Fibroblast of skin of scalp (primary cell): ENCODE results near the gene ACTN4. TPM values are rescaled to one million over a fixed set of nuclear protein-coding genes. Genes with fewer than 3 reads are reported as not detected.
A peak's percentile ranks its signal among the peaks of the same experiment; 100 is the strongest.
"Not testable (repeated sequence)": the region's sequence is repeated elsewhere in the genome, so short reads cannot be mapped to it uniquely, and the experiment has no call there.

Experiments
- DNase-seq: peaks from one replicate; pipeline ENCODE4 v3.0.0-alpha.2; 2013
- polyA plus RNA-seq, 2 experiments: library from polyadenylated mRNA; unstranded; fragments of 120-200 nt; gene quantifications; one replicate each; pipeline ENCODE4 v1.2.1, GENCODE V29; 2013; ENCODE audit not compliant: insufficient read length in 2 of 2

ACTN4 gene
- 1,182 TPM for polyA plus RNA-seq (2013, experiment 1 of 2; ENCODE audit: insufficient read length)
- 1,038 TPM for polyA plus RNA-seq (2013, experiment 2 of 2; ENCODE audit: insufficient read length)

DNA sequence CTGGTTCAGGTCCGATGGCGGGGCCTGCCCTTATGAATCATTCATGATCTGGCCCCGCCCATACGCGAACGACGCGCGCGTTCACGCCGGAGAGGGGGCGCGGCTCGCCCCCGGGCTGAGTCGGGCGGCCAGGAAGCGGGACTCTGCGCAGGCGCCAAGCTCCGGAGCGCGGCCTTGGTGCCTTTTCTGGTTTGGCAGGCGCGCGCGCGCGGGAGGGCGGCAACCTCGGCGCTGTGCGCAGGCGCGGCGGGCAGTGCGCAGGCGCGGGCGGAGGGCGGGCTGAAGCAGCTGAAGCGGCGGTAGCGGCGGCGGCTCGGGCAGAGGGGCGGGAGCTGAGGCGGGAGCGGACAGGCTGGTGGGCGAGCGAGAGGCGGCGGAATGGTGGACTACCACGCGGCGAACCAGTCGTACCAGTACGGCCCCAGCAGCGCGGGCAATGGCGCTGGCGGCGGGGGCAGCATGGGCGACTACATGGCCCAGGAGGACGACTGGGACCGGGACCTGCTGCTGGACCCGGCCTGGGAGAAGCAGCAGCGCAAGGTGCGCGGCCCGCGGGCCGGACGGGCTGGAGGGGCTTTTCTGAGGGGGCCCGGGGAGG is at the start of gene ACTN4:
TSS of gene ACTN4 (plus strand) at position 282 of the 598 bp plus-strand sequence. CDS start at position 379, 97 bp downstream.
- DNase-seq, result peak; percentile 97

DNA sequence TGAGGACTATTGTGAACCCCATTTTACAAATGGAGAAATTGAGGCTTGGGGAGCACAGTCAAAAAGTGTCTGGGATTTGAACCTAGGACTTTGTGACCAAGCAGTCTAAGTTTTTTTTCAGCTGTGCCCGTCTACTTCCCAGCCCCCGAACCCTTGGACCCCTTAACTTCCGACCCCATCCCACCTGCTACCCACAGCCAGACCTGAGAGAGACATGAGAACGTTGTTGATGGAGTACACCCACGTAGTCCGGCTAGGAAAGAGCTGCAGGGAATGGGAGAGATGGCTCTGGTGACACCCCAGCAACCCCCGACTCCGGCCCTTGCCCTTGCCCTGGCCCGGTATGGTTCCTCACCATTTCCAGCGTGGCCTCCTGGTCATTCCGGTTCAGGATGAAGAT is 47.7 kb upstream of the ACTN4 start:
- DNase-seq, result no peak

DNA sequence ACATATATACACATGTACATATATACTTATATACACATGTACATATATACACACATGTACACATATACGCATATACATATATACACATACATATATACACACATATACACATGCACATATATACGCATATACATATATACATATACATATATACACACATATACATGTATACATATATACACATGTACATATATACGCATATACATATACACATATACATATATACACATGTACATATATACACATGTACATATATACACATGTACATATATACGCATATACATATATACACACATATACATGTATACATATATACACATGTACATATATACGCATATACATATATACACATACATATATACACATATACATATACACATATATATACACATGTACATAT is 44.6 kb upstream of the ACTN4 start:
- not testable (repeated sequence) for DNase-seq

DNA sequence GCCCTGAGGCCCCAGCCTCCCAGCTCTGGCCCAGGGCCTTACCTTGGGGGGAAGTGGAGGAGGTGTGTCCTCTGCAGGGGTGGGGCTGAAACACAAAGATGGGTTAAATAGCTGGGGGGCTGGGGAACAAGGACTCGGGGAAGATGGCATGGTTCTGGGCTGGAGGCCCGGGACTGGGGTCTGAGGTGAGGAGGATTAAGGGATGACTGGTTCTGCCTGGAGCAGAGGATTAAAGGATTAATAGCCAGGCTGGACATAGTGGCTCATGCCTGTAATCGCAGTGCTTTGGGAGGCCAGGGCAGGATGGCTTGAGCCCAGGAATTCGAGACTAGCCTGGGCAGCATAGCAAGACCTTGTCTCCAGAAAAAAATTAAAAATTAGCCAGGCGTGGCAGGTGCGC is 41.3 kb upstream of the ACTN4 start:
- no peak for DNase-seq

DNA sequence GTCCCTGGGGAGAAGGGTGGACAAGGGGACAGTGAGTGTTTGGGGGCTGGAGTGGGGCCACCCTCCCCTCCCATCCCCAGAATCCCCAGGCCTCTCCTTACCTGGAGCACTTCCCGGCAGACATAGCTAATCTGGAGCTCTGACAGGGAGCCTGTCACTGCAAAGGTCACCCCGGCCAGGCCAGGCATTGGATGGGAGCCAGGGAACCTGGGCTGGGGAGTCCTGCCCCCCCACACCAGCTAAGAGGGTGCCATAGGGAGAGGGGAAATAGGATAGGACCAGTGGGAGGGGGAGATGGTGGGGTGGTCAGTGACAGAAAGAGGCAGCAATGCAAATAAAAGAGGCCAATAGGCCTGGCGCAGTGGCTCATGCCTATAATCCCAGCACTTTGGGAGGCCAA is 33.2 kb upstream of the ACTN4 start:
- no peak for DNase-seq

DNA sequence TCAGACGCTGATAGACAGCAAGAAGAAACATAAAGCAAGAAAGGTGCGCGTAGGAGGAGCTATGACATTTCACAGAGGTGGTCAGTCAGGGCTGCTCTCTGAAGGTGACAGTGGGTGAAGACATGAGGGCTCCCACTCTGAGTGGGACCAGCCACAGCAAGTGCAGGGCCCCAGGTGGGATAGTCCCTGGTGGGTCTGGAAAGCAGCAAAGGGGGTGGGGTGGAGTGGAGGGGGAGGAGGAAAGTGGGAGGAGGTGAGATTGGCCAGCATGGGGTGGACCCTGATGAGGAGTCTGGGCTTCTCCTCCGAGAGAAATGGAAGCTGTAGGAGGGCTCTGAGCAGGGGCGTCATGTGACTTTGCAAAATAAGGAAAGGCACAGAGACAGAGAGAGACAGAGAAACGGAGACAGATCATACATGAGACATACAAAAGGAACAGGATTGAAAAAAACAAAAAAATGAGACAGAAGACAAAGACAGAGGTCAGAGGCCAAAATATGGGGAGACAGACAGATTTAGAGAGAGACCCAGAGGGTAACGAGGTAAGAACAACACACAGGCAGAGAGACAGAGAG is 32.4 kb upstream of the ACTN4 start:
- no peak for DNase-seq

DNA sequence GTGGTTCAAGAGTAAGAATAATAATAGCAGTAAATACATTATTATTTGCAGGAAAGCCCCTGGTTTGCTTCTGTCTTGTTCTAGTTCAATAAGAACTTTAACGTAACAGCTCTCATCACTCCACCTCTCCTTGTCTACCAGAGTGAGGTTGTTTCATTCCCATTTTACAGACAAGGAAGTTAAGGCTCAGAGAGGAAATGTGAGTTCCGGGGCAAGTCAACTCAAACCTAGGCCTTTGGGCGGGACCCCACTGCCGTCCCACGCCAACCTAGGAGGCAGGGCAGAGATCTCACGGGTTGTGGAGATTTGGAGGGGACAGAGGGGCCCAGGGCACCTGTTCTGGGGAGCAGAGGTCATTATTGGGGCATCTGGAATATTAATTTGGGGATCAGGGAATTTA is 31.2 kb upstream of the ACTN4 start:
- no peak for DNase-seq

DNA sequence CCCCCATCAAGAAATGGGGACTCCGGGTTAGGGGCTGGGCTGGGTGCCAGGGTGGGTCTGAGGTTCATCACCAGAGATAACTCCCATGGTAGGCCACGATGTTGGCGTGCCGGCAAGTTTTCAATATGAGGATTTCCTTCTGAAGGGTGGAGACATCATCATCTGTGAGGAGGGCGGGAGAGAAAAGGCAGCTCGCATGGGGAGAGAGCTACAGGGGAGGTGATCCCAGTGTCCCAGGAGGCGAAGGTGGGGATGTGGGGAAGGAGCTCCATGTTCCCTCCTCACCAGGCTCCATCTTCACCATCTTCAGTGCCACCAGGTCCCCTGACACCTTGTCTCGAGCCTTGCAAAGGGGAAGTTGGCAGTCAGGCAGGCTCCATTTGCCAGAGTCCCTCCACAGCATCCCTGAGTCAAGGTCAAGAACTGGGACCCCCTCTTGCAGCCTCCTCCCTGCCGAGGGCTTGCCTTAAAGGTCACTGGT is 30.1 kb upstream of the ACTN4 start:
- DNase-seq, result no peak

DNA sequence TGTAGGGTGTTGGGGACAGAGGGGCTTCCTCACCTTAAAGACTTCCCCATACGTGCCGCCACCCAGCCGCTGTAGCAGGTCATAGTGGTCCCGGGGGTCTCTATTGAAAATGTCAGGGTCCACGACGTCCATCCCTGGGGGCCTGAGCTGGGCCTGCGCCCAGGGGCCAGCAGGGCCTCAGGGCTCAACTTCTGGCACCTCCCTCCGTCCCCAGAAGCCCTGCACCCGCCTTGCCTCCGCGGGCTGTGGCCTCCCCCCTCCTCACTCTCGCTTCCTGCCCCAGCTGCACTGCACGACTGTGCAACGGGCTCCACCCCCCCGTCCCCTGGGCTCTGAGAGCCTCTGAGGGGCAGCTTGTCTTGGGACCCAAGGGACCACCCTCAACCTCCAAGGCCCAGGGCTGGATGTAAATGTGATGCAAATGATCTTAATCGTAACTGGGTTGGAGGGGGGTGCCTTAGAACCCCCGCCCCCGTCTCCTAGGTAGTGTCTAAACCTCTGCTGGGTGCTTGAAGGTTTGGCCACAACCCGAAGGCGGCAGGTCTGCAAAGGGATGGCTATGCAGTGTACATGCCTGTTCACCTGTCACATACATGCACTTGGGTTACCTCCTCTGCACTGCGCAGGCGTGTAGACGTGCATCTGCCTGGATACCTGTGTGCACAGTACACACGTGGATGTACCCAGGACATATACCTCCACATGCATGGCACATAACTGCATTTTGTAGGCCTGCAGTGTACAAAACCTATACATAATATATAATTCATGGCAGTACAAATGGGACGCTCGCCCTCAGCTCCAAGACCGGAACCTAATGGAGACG is 29.5 kb upstream of the ACTN4 start, which contains the start of gene MAP4K1:
TSS of gene MAP4K1 (minus strand) at position 190 of the 826 bp plus-strand sequence. CDS start at position 132, 58 bp downstream.
- DNase-seq, result no peak

DNA sequence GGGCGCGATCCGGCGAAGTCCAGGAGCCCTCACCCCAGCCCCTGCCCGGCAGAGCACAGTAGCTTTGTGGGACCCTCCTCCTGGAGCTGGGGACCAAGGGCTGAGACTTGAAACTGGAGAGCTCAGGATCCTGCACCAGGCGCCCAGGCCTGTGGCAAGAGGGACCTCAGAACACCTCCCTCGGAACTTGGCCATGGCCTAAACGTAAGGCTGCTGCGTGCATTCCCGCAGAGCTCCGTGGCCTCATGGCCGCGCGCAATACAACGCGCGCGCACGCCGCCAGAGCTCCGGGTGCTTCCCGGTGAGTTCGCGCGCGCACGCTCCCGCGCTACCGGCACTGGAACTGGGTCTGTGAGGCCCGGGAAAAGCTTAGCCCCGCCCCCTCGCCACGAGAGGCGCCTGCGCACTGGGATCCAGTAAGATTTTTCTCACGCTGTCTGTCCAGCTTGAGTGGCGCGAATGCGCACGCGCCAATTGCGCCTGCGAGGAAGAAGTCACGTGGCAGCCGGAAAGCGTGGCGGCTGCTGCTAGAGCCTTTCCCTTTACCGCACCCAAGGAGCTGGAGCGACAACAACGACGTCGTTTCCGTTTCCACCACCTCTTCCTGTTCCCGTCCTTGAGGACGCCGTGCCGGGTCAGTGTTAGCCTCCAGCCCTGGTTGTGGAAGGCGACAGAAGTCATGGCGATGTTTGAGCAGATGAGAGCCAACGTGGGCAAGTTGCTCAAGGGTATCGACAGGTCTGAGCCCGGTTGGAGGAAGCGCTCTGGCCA is 28.7 kb upstream of the ACTN4 start, which contains the start of gene EIF3K:
TSS of gene EIF3K (plus strand) at position 599 of the 771 bp plus-strand sequence. CDS start at position 680, 81 bp downstream.
- peak; percentile 99 for DNase-seq

DNA sequence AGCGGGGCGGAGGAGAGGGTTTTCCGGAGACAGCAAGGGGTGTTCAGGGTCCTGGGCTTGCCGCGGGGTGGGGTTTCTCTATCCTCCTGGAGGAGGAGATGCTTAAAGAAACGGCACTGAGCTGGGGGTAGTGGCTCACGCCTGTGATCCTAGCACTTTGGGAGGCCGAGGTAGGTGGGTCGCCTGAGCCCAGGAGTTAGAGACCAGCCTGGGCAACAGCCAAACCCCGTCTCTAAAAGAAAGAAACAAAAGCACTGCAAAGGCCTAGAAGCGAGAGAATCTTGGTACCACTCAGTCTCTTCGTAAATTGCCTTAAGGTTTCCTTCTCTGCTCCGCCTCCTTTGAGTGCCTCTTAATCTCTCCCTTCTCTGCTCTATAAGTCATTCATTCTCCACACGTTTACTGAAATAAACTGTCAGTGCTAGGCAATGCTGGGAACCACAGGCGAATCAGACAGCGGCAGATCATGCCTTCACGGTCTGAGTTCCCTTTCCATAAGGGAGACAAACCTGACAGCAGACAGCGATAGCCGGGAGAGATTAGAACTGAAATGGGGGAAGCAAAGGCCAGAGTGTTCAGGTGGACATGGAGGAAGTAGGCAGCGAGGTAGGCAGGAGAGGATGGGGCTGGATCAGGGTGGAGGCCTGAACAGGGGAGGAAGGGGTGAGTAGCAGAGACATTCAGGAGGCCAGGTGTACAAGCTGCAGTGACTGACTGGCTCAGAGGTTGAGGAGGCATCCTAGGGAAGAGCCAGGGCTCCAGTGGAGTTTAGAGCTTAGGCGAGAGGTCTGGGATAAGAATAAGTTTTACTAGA is 27.9 kb upstream of the ACTN4 start:
- no peak for DNase-seq

DNA sequence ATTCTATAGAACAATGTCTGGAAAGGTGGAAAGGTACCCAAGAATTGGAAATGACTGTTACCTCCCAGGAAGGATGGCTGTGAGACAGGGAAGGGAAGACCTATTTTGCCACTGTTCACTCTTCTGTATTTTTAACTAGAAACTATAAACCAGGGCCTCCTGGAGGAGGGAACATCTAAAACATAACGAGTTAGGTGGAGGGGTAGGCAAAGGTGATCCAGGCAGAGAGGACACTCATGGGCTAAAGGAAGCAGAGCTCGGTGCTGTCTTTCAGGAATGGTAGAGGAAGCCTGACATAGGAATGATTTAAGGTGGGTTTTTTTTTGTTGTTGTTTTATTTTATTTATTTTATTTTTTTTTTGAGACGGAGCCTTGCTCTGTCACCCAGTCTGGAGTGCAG is 22.6 kb upstream of the ACTN4 start:
- no peak for DNase-seq

DNA sequence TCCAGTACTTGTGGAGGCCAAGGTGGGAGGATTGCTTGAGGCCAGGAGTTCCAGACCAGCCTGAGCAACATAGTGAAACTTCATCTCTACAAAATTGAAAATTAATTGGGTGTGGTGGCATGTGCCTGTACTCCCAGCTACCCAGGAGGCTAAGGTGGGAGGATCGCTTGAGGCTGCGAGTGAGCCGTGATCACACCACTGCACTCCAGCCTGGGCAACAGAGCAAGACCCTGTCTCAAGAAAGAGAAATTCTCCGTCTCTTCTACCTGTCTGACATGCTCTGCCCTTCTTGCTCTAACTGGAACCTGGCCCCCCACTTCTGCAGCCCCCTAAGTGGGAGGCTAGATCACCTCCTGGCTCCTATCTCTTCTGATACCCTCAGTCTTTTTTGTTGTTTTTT is 21.0 kb upstream of the ACTN4 start:
- no peak for DNase-seq

DNA sequence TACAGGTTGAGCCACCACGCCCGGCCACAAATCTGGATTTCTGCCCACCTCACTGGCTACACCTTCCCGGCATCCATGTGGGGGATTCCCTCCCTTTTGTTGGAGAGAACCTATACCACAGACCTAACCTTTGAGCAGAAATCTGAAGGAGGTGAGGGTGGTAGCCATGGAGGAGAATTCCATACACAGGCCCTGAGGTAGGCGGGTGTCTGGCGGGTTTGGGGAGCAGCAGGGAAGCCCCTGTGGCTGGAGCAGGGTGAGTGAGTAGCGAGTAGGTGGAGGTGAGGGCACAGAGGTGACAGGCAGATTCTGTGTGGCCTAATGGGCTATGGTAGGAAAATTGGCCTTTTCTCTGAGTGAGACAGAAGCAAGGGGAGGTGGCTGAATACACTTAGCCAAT is 17.9 kb upstream of the ACTN4 start:
- no peak for DNase-seq

DNA sequence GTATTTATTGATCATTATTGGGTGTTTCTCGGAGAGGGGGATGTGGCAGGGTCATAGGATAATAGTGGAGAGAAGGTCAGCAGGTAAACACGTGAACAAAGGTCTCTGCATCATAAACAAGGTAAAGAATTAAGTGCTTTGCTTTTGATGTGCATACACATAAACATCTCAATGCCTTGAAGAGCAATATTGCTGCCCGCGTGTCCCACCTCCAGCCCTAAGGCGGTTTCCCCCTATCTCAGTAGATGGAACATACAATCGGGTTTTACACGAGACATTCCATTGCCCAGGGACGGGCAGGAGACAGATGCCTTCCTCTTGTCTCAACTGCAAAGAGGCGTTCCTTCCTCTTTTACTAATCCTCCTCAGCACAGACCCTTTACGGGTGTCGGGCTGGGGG is 16.1 kb upstream of the ACTN4 start:
- not testable (repeated sequence) for DNase-seq

DNA sequence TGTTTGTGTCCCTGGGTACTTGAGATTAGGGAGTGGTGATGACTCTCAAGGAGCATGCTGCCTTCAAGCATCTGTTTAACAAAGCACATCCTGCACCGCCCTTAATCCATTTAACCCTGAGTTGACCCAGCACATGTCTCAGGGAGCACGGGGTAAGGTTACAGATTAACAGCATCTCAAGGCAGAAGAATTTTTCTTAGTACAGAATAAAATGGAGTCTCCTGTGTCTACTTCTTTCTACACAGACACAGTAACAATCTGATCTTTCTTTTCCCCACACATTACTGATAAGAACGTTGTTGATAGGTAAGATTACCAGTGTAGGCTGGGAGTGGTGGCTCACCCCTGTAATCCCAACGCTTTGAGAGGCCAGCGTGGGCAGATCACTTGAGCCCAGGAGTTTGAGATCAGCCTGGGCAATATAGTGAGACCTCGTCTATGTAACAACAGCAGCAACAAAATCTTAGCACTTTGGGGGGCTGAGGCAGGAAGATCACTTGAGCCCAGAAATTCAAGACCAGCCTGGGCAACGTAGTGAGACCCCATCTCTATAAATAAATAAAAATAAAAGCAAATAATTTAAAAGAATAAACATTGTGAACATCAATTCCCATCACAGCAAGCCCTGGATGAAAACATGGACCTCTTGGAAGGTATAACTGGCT is 15.5 kb upstream of the ACTN4 start:
- DNase-seq, result not testable (repeated sequence)

DNA sequence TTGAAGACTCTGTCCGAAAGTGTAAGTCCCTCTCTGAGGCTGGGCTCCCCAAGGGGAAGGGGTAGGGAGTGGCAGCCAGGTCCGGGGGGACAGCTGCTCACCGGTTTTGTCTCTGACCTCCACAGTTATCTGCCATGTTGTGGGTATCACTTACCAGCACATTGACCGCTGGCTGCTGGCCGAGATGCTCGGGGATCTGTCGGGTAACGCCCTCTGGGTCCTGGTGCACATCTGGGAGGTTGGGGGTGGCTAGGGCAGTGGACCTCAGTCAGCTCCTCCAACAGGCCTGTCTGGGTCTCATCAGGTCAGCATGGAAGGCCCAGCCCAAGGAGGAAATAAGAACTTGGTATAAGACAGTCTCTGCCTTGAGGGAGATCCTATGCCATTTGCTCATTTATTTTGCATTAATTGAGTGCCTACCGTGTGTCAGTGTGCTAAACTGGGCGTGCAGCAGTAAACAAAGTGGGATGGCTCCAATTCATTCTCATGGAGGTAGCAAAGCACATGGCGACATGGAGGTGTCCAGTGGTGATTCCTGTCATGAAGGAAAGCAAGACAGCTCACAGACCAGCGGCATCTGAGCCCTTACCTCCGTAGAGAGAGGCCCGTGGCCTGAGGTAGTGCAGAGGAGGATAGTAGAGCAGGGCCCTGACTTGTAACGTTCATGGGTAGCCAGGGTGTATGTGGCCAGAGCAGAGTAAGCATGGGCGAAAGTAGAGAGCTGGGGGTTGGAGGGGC is 14.8 kb upstream of the ACTN4 start:
- no peak for DNase-seq

DNA sequence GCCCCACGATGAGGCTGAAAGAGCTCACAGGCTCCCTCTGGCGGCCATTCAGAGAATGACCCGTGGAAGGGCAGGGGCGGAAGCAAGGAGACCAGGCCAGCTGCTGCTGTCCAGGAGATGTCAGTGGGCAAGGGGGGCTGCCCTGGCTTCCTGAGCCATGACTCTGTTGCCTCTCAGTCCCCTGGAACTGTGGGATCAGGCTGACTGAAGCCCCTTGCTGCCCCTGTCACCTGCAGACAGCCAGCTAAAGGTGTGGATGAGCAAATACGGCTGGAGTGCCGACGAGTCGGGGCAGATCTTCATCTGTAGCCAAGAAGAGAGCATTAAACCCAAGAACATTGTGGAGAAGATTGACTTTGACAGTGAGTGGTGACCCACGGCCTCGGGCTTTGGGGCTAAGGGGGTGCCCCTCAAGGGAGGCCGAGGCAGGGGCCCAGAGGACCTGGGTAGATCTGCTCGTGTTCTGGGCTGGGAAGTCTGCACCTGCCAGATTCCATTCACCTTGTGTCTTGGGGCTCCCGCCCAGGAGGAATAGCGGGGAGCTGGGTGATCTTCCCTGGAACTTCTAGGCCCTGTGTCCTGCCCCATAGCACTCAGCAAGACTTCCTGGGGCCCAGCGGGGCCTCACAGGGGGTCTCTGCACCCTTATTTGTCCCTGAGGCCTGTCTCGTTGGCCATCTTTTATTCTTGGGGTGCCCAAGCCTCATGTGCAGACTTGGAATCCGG is 12.5 kb upstream of the ACTN4 start:
- DNase-seq, result peak; percentile 64
